Muscle of leg (tissue), 11 donors: ENCODE data around the gene KLHL35. TPM values are rescaled to one million over a fixed set of nuclear protein-coding genes. Genes with fewer than 3 reads are reported as not detected.
"Not testable (repeated sequence)": the region's sequence is repeated elsewhere in the genome, so short reads cannot be mapped to it uniquely, and the experiment has no call there.

Experiments used
- DNase-seq: peaks from one replicate; pipeline ENCODE4 v3.0.0; 2013
- H3K27ac ChIP-seq: one replicate; pipeline ENCODE4 v1.5.1; 2013; ENCODE audit warnings: mild to moderate bottlenecking, low read length, control low read depth
- H3K27me3 ChIP-seq: one replicate; pipeline ENCODE4 v1.6.1; 2013; ENCODE audit warnings: low read length; ENCODE audit not compliant: control insufficient read depth, insufficient read depth
- H3K36me3 ChIP-seq: one replicate; pipeline ENCODE4 v1.6.1; 2013; ENCODE audit warnings: low read length; ENCODE audit not compliant: control insufficient read depth, insufficient read depth
- H3K4me1 ChIP-seq: one replicate; pipeline ENCODE4 v1.6.1; 2013; ENCODE audit warnings: low read length; ENCODE audit not compliant: control insufficient read depth, insufficient read depth
- H3K4me3 ChIP-seq: one replicate; pipeline ENCODE4 v1.5.1; 2013; ENCODE audit warnings: low read length, control low read depth
- H3K9me3 ChIP-seq: replicated peaks from 2 replicates; pipeline ENCODE4 v1.6.1; 2013; ENCODE audit warnings: low read depth, low read length; ENCODE audit not compliant: control insufficient read depth
- WGBS: methylation state at CpG from one replicate; pipeline ENCODE4 v1.1.5; 2013; ENCODE audit warnings: missing lambda C conversion rate; ENCODE audit not compliant: insufficient coverage; 5-methylcytosine and 5-hydroxymethylcytosine counted together
- polyA plus RNA-seq, 8 donors: library from polyadenylated mRNA; unstranded; fragments of 120-200 nt; gene quantifications; one replicate each; pipeline versions ENCODE4 v1.2.1 to v1.2.3, GENCODE V29; 2013; ENCODE audit warnings: inconsistent platforms in 1 of 8, low replicate concordance in 1 of 8; ENCODE audit not compliant: insufficient read length in 8 of 8, insufficient read depth in 1 of 8
- total RNA-seq: library from RNA; stranded (reverse); fragments of 120-200 nt; gene quantifications from one replicate; pipeline ENCODE4 v1.2.4, GENCODE V29; 2013

The KLHL35 gene
- total and polyA plus RNA-seq, 9 donors, result 2.3 to 6.5 (median 4.2) TPM

- Histone ChIP-seq H3K9me3 (peaks cover 5% of the 10 kb centered on the region), H3K27ac (no peak overlapping the region), H3K27me3 (peaks cover 38% of the 10 kb centered on the region), H3K4me3 (no peak overlapping the region), H3K4me1 (peaks cover 25% of the 10 kb centered on the region), H3K36me3 (peaks cover 13% of the 10 kb centered on the region)
- DNase-seq, result no peak
- WGBS, result 83% methylated on average over 5 of the region's 5 CpGs
Observed at GRCh38 chr11:75426720-75427086, 6.3 kb downstream of the KLHL35 start.

GRCh38 chr11:75425422-75425821 lies 7.6 kb downstream of the KLHL35 start:
- Histone ChIP-seq H3K9me3 (peaks cover 5% of the 10 kb centered on the region), H3K36me3 (peaks cover 15% of the 10 kb centered on the region), H3K4me1 (peaks cover 28% of the 10 kb centered on the region), H3K27me3 (peaks cover 26% of the 10 kb centered on the region), H3K27ac (no peak overlapping the region), H3K4me3 (no peak overlapping the region)
- no peak for DNase-seq
- 50% methylated on average over 27 of the region's 29 CpGs for WGBS

GRCh38 chr11:75424396-75424795 lies 8.6 kb downstream of the KLHL35 start:
- 100% methylated on average over 1 of the region's 1 CpG for WGBS
- peaks cover 15% of the 10 kb centered on the region for H3K36me3 ChIP-seq
- DNase-seq, result no peak
- peaks cover 22% of the 10 kb centered on the region for H3K27me3 ChIP-seq
- H3K27ac ChIP-seq, result peak overlapping the region; percentile 85
- H3K4me1 ChIP-seq, result peaks cover 33% of the 10 kb centered on the region
- no peak overlapping the region for H3K4me3 ChIP-seq
- H3K9me3 ChIP-seq, result peaks cover 3% of the 10 kb centered on the region

- DNase-seq, result no peak
- 80% methylated on average over 1 of the region's 9 CpGs for WGBS
- H3K27ac ChIP-seq, result peak overlapping the region; percentile 85
Observed at GRCh38 chr11:75423721-75424120, 9.3 kb downstream of the KLHL35 start.

GRCh38 chr11:75422248-75423231 lies 10.5 kb downstream of the KLHL35 start:
- WGBS, result 91% methylated on average over 10 of the region's 15 CpGs
- peaks cover 19% of the 10 kb centered on the region for H3K36me3 ChIP-seq
- H3K27ac ChIP-seq, result peak overlapping the region; percentile 85
- H3K27me3 ChIP-seq, result peaks cover 5% of the 10 kb centered on the region
- H3K9me3 ChIP-seq, result no peaks in the 10 kb centered on the region
- peaks cover 34% of the 10 kb centered on the region for H3K4me1 ChIP-seq
- H3K4me3 ChIP-seq, result no peak overlapping the region
- no peak for DNase-seq

More at GRCh38 chr11:75423721-75424120, 9.3 kb downstream of the KLHL35 start:
- no peak overlapping the region for H3K4me3 ChIP-seq
- no peaks in the 10 kb centered on the region for H3K9me3 ChIP-seq
- H3K27me3 ChIP-seq, result peaks cover 15% of the 10 kb centered on the region
- H3K36me3 ChIP-seq, result peaks cover 19% of the 10 kb centered on the region
- H3K4me1 ChIP-seq, result peaks cover 33% of the 10 kb centered on the region

- no peak overlapping the region for H3K27ac ChIP-seq
- no peaks in the 10 kb centered on the region for H3K27me3 ChIP-seq
- H3K4me1 ChIP-seq, result peaks cover 37% of the 10 kb centered on the region
- peaks cover 19% of the 10 kb centered on the region for H3K36me3 ChIP-seq
- no peak for DNase-seq
- 70% methylated on average over 2 of the region's 2 CpGs for WGBS
- no peak overlapping the region for H3K4me3 ChIP-seq
- no peaks in the 10 kb centered on the region for H3K9me3 ChIP-seq
Observed at GRCh38 chr11:75421902-75422247, 11.1 kb downstream of the KLHL35 start.

- H3K9me3 ChIP-seq, result no peaks in the 10 kb centered on the region
- H3K27ac ChIP-seq, result peak overlapping the region; percentile 31
- no peak overlapping the region for H3K4me3 ChIP-seq
- H3K27me3 ChIP-seq, result no peaks in the 10 kb centered on the region
- H3K4me1 ChIP-seq, result peaks cover 38% of the 10 kb centered on the region
- 51% methylated on average over 9 of the region's 11 CpGs for WGBS
- peaks cover 20% of the 10 kb centered on the region for H3K36me3 ChIP-seq
- DNase-seq, result no peak
Observed at GRCh38 chr11:75421035-75421602, 11.9 kb downstream of the KLHL35 start.

- H3K9me3 ChIP-seq, result no peaks in the 10 kb centered on the region
- no peak overlapping the region for H3K4me3 ChIP-seq
- 84% methylated on average over 10 of the region's 14 CpGs for WGBS
- no peaks in the 10 kb centered on the region for H3K27me3 ChIP-seq
- no peak for DNase-seq
- H3K27ac ChIP-seq, result no peak overlapping the region
- H3K36me3 ChIP-seq, result peaks cover 23% of the 10 kb centered on the region
- peaks cover 40% of the 10 kb centered on the region for H3K4me1 ChIP-seq
Observed at GRCh38 chr11:75420224-75421034, 12.6 kb downstream of the KLHL35 start.

GRCh38 chr11:75413864-75414263 lies 19.1 kb downstream of the KLHL35 start:
- no peaks in the 10 kb centered on the region for H3K27me3 ChIP-seq
- WGBS, result 86% methylated on average over 1 of the region's 2 CpGs
- no peaks in the 10 kb centered on the region for H3K9me3 ChIP-seq
- peaks cover 26% of the 10 kb centered on the region for H3K36me3 ChIP-seq
- no peak overlapping the region for H3K4me3 ChIP-seq
- H3K27ac ChIP-seq, result peak overlapping the region; percentile 71
- H3K4me1 ChIP-seq, result peaks cover 39% of the 10 kb centered on the region
- DNase-seq, result peak; percentile 74

- not testable (repeated sequence) for H3K9me3 ChIP-seq, DNase-seq, H3K4me3 ChIP-seq, H3K27me3 ChIP-seq
- peaks cover 41% of the 10 kb centered on the region for H3K4me1 ChIP-seq
- peak overlapping the region; percentile 71 for H3K27ac ChIP-seq
- WGBS, result no CpG with 5 or more reads among the region's 10 CpGs
- H3K36me3 ChIP-seq, result peaks cover 31% of the 10 kb centered on the region
Observed at GRCh38 chr11:75413146-75413545, 19.9 kb downstream of the KLHL35 start.
